Stomach (tissue), 9 donors: ENCODE results near the gene SMCO4. TPM values are rescaled to one million over a fixed set of nuclear protein-coding genes. Genes with fewer than 3 reads are reported as not detected.
"Not testable (repeated sequence)": the region's sequence is repeated elsewhere in the genome, so short reads cannot be mapped to it uniquely, and the experiment has no call there.

Experiments used
- DNase-seq, 2 donors: peaks; one replicate each; pipeline versions ENCODE4 v3.0.0 to v3.0.0-alpha.2; 2013 to 2019
- H3K27ac ChIP-seq, 5 donors: fragments of 200-600 bp in 4 of 5; sonication (generic) in 4 of 5; one replicate each; pipeline ENCODE4 v1.5.1; 2013 to 2019; ENCODE audit warnings: mild to moderate bottlenecking in 1 of 5, moderate library complexity in 1 of 5
- H3K27me3 ChIP-seq, 3 donors: fragments of 200-600 bp; sonication (generic); one replicate each; pipeline ENCODE4 v1.5.1; 2017 to 2019; ENCODE audit warnings: mixed run types in 1 of 3
- H3K36me3 ChIP-seq, 4 donors: fragments of 200-600 bp; sonication (generic); 1 replicate in 3 of 4; 2 replicates in 1 of 4; pipeline ENCODE4 v1.5.1; 2016 to 2019
- H3K4me1 ChIP-seq, 4 donors: fragments of 200-600 bp; sonication (generic); one replicate each; pipeline ENCODE4 v1.5.1; 2016 to 2019
- H3K4me3 ChIP-seq, 4 donors: fragments of 200-600 bp; sonication (generic) in 3 of 4; one replicate each; pipeline ENCODE4 v1.5.1; 2016 to 2019; ENCODE audit warnings: mild to moderate bottlenecking in 1 of 4
- H3K9me3 ChIP-seq, 4 donors: fragments of 200-600 bp; sonication (generic); one replicate each; pipeline ENCODE4 v1.5.1; 2016 to 2019
- CTCF ChIP-seq, 7 experiments: fragments of 450-650 bp in 4 of 7; fragments of 200-600 bp in 3 of 7; sonication (generic) in 3 of 7; IDR thresholded peaks; one replicate each; pipeline ENCODE4 v1.5.1; 2016 to 2019; ENCODE audit warnings: antibody characterized with exemption in 7 of 7, control low read depth in 2 of 7, mild to moderate bottlenecking in 1 of 7
- EP300 ChIP-seq: sonication (generic); formaldehyde crosslinking; IDR thresholded peaks from one replicate; pipeline ENCODE4 v1.6.1; 2017; ENCODE audit warnings: antibody characterized with exemption
- POLR2A ChIP-seq, 4 donors: fragments of 450-650 bp; IDR thresholded peaks; one replicate each; pipeline ENCODE4 v1.6.1; 2016; ENCODE audit warnings: antibody characterized with exemption in 4 of 4, control low read depth in 2 of 4, mild to moderate bottlenecking in 1 of 4, moderate library complexity in 1 of 4
- POLR2AphosphoS5 ChIP-seq, 3 donors: sonication (generic); formaldehyde crosslinking; IDR thresholded peaks; one replicate each; pipeline ENCODE4 v1.6.1; 2016; ENCODE audit warnings: antibody characterized with exemption in 3 of 3
- WGBS, 5 donors: extraction: QIAGEN DNeasy Blood & Tissue Kit in 3 of 5; methylation state at CpG; one replicate each; pipeline versions ENCODE4 v1.1.5 to v1.1.7; 2013 to 2018; 5-methylcytosine and 5-hydroxymethylcytosine counted together
- intact Hi-C: fragments of 100-400 bp; cut with DNase I; formaldehyde crosslinking; loops from one replicate; pipeline ENCODE4 v1.15.1; 2023; ENCODE audit warnings: low total_unique reads
- polyA plus RNA-seq, 3 donors: library from polyadenylated mRNA; stranded (reverse); fragments of 200-250 nt; gene quantifications; one replicate each; pipeline ENCODE4 v1.2.3, GENCODE V29; 2013
- total RNA-seq, 5 donors: library from RNA; depleted of rRNA; stranded (reverse); fragments of >200 nt; gene quantifications; one replicate each; pipeline versions ENCODE4 v1.1.0 to v1.2.3, GENCODE V29; 2014 to 2016
- donor health status: healthy with polysubstance abuse.
- donor health status: Bipolar disorder and iron deficiency.
- donor health status: healthy.

SMCO4 gene
- total and polyA plus RNA-seq, 8 donors = 2.9 to 306 (median 25.1) TPM; not detected in 1

- TF ChIP-seq CTCF (IDR thresholded peaks at IDR 0.05) (no peak), EP300 (no peak), POLR2AphosphoS5 (IDR thresholded peaks at IDR 0.05) (no peak), POLR2A (IDR thresholded peaks at IDR 0.05) (no peak)
- Histone ChIP-seq H3K4me3 (no peak overlapping the region), H3K27me3 (no peaks in the 10 kb centered on the region), H3K9me3 (peaks cover 0 to 13% (median 4%) of the 10 kb centered on the region in 4 donors), H3K27ac (no peak overlapping the region), H3K4me1 (no peaks in the 10 kb centered on the region), H3K36me3 (no peaks in the 10 kb centered on the region)
- 85 to 97% (median 94%) methylated on average over 1 of the region's 1 CpG for WGBS, 5 donors
- DNase-seq = no peak
- intact Hi-C loops = no loop called here
Measured at GRCh38 chr11:93577286-93577685, 34.1 kb upstream of the SMCO4 start.

- WGBS, 5 donors = 59 to 95% (median 91%) methylated on average over 4 of the region's 4 CpGs
- H3K4me3 ChIP-seq, H3K27ac ChIP-seq, DNase-seq, H3K27me3 ChIP-seq, H3K36me3 ChIP-seq, intact Hi-C loops, H3K4me1 ChIP-seq: not testable (repeated sequence)
- peaks cover 0 to 13% (median 4%) of the 10 kb centered on the region in 4 donors for H3K9me3 ChIP-seq
Measured at GRCh38 chr11:93576870-93577269, 33.7 kb upstream of the SMCO4 start.

GRCh38 chr11:93574638-93575220 lies 31.5 kb upstream of the SMCO4 start:
- Histone ChIP-seq H3K9me3 (peaks cover 0 to 10% (median 4%) of the 10 kb centered on the region in 4 donors), H3K27ac (no peak overlapping the region), H3K36me3 (no peaks in the 10 kb centered on the region), H3K4me1 (peaks cover 0 to 16% (median 10%) of the 10 kb centered on the region in 4 donors), H3K27me3 (no peaks in the 10 kb centered on the region), H3K4me3 (no peak overlapping the region)
- TF ChIP-seq POLR2AphosphoS5 (IDR thresholded peaks at IDR 0.05) (no peak), POLR2A (IDR thresholded peaks at IDR 0.05) (no peak), CTCF (IDR thresholded peaks at IDR 0.05) (no peak)
- intact Hi-C loops = no loop called here
- 84 to 94% (median 91%) methylated on average over 2 of the region's 2 CpGs for WGBS, 5 donors
- DNase-seq = no peak

DNA sequence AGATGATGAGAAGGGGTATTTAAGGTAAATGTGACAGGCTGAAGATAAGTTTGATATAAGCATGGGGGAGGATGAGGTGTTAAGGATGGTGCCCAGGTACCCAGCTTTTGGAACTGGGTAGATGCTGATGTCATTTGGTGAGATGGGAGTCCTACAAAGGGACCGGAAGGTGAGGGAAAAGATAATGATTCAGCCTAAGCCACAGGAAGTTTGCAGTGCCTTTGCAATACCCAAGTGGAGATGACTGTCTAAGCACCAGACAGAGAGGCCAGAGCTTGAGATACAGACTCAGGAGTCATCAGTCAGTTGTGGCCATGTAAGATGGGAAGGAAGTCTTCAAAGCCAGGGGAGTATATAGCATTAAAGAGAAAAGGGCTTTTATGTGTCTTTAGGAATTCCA lies 30.0 kb upstream of the SMCO4 start:
- H3K9me3 ChIP-seq = no peaks in the 10 kb centered on the region
- no peak overlapping the region for H3K4me3 ChIP-seq
- no peaks in the 10 kb centered on the region for H3K36me3 ChIP-seq
- H3K27ac ChIP-seq = no peak overlapping the region
- H3K27me3 ChIP-seq = no peaks in the 10 kb centered on the region
- intact Hi-C loops = no loop called here
- no peak for TF ChIP-seq POLR2A (IDR thresholded peaks at IDR 0.05)
- no peak for TF ChIP-seq POLR2AphosphoS5 (IDR thresholded peaks at IDR 0.05)
- no peak for TF ChIP-seq CTCF (IDR thresholded peaks at IDR 0.05)
- TF ChIP-seq EP300 = no peak
- DNase-seq = no peak
- WGBS, 5 donors = 83 to 94% (median 88%) methylated on average over 1 of the region's 1 CpG
- H3K4me1 ChIP-seq = peaks cover 6 to 25% (median 13%) of the 10 kb centered on the region in 4 donors

- Histone ChIP-seq H3K27ac (no peak overlapping the region), H3K9me3 (no peaks in the 10 kb centered on the region), H3K4me3 (no peak overlapping the region), H3K36me3 (no peaks in the 10 kb centered on the region), H3K27me3 (no peaks in the 10 kb centered on the region), H3K4me1 (peaks cover 6 to 31% (median 18%) of the 10 kb centered on the region in 4 donors)
- DNase-seq = no peak
- TF ChIP-seq EP300 (no peak), POLR2AphosphoS5 (IDR thresholded peaks at IDR 0.05) (no peak), POLR2A (IDR thresholded peaks at IDR 0.05) (no peak), CTCF (IDR thresholded peaks at IDR 0.05) (no peak)
- 25 to 54% (median 51%) methylated on average over 3 of the region's 3 CpGs for WGBS, 5 donors
- intact Hi-C loops = no loop called here
Measured at GRCh38 chr11:93572621-93573020, 29.4 kb upstream of the SMCO4 start.
